ENCODE measurements around the gene SPACA6.
"Not testable (repeated sequence)": the region's sequence is repeated elsewhere in the genome, so short reads cannot be mapped to it uniquely, and the experiment has no call there.

The SPACA6 gene

DNA sequence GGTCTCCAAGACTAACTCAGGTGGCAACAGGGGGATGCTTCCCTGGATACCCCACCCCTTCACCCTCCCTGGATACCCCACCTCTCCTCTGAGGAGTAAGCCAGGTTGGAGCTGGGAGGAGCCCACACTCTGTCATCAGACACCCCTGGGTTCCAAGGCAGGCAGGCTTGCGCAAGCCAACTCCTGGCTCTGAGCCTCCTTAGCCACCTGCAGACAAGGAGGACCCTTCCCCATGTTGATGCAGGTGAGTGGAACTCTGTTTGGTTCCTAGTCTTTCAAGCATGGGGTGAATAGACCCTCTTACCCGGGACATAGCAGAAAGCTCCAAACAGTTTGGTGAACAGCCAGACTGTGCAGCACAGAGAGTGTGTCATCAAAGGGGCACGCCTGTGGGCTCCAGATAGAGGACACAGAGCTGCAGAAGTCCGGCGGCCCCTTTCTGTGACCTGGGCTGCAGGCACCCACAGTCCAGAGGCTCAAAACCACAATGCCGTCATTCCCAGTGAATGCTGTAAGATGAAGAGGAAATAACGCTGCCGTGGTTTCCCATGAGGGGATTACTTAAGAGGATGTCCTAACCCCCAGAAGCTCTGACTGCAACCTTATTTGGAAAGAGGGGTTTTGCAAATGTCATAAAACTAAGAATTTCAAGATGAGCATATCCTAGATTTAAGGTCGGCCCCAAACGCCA, 42.8 kb downstream of the SPACA6 start:
- no peak overlapping the region for H3K27ac ChIP-seq (ENCODE audit: low read length)
- no peaks in the 10 kb centered on the region for H3K9me3 ChIP-seq (ENCODE audit: control insufficient read depth, insufficient read depth, low read length)
- DNase-seq (ENCODE audit: low read depth, low spot score): no peak
- H3K4me3 ChIP-seq (ENCODE audit: low read length): no peak overlapping the region
- no peaks in the 10 kb centered on the region for H3K36me3 ChIP-seq (ENCODE audit: control insufficient read depth, insufficient read depth, low read length)
- H3K27me3 ChIP-seq (ENCODE audit: control insufficient read depth, insufficient read depth, low read length): no peaks in the 10 kb centered on the region; the same call in 1 of the 2 replicates
- H3K4me1 ChIP-seq (ENCODE audit: control insufficient read depth, insufficient read depth, low read length): no peaks in the 10 kb centered on the region; the same call in 1 of the 2 replicates
- no CpG with 5 or more reads among the region's 10 CpGs for WGBS (ENCODE audit: insufficient coverage, insufficient read length)

GRCh38 chr19:51737389-51737788, 44.3 kb downstream of the SPACA6 start:
- H3K27me3 ChIP-seq (ENCODE audit: control insufficient read depth, insufficient read depth, low read length): no peaks in the 10 kb centered on the region; the same call in 1 of the 2 replicates
- H3K4me3 ChIP-seq (ENCODE audit: low read length): no peak overlapping the region
- WGBS (ENCODE audit: insufficient coverage, insufficient read length): no CpG with 5 or more reads among the region's 3 CpGs
- no peak overlapping the region for H3K27ac ChIP-seq (ENCODE audit: low read length)
- H3K9me3 ChIP-seq (ENCODE audit: control insufficient read depth, insufficient read depth, low read length): no peaks in the 10 kb centered on the region
- DNase-seq (ENCODE audit: low read depth, low spot score): no peak
- H3K4me1 ChIP-seq (ENCODE audit: control insufficient read depth, insufficient read depth, low read length): no peaks in the 10 kb centered on the region; the same call in 1 of the 2 replicates
- no peaks in the 10 kb centered on the region for H3K36me3 ChIP-seq (ENCODE audit: control insufficient read depth, insufficient read depth, low read length)

- H3K4me1 ChIP-seq (ENCODE audit: control insufficient read depth, insufficient read depth, low read length): no peaks in the 10 kb centered on the region
- H3K9me3 ChIP-seq (ENCODE audit: control insufficient read depth, insufficient read depth, low read length): no peaks in the 10 kb centered on the region
- no peak overlapping the region for H3K27ac ChIP-seq (ENCODE audit: low read length)
- WGBS (ENCODE audit: insufficient coverage, insufficient read length): no CpG with 5 or more reads among the region's 2 CpGs
- no peak overlapping the region for H3K4me3 ChIP-seq (ENCODE audit: low read length)
- H3K27me3 ChIP-seq (ENCODE audit: control insufficient read depth, insufficient read depth, low read length): no peaks in the 10 kb centered on the region; the same call in 1 of the 2 replicates
- no peaks in the 10 kb centered on the region for H3K36me3 ChIP-seq (ENCODE audit: control insufficient read depth, insufficient read depth, low read length)
- no peak for DNase-seq (ENCODE audit: low read depth, low spot score)
Measured at GRCh38 chr19:51737924-51738323, 44.8 kb downstream of the SPACA6 start.

- not testable (repeated sequence) for DNase-seq (ENCODE audit: low read depth, low spot score); H3K27me3 ChIP-seq (ENCODE audit: control insufficient read depth, insufficient read depth, low read length); H3K36me3 ChIP-seq (ENCODE audit: control insufficient read depth, insufficient read depth, low read length); H3K4me3 ChIP-seq (ENCODE audit: low read length); H3K27ac ChIP-seq (ENCODE audit: low read length); H3K4me1 ChIP-seq (ENCODE audit: control insufficient read depth, insufficient read depth, low read length); H3K9me3 ChIP-seq (ENCODE audit: control insufficient read depth, insufficient read depth, low read length)
- WGBS (ENCODE audit: insufficient coverage, insufficient read length): no CpG with 5 or more reads among the region's 10 CpGs
Measured at GRCh38 chr19:51738523-51738922, 45.4 kb downstream of the SPACA6 start.

- no peaks in the 10 kb centered on the region for H3K4me1 ChIP-seq (ENCODE audit: control insufficient read depth, insufficient read depth, low read length)
- H3K4me3 ChIP-seq (ENCODE audit: low read length): no peak overlapping the region
- WGBS (ENCODE audit: insufficient coverage, insufficient read length): no CpG with 5 or more reads among the region's 13 CpGs
- no peak overlapping the region for H3K27ac ChIP-seq (ENCODE audit: low read length)
- DNase-seq (ENCODE audit: low read depth, low spot score): no peak
- H3K36me3 ChIP-seq (ENCODE audit: control insufficient read depth, insufficient read depth, low read length): no peaks in the 10 kb centered on the region
- H3K27me3 ChIP-seq (ENCODE audit: control insufficient read depth, insufficient read depth, low read length): no peaks in the 10 kb centered on the region; the same call in 1 of the 2 replicates
- H3K9me3 ChIP-seq (ENCODE audit: control insufficient read depth, insufficient read depth, low read length): no peaks in the 10 kb centered on the region
Measured at GRCh38 chr19:51739466-51740213, 46.5 kb downstream of the SPACA6 start.

DNA sequence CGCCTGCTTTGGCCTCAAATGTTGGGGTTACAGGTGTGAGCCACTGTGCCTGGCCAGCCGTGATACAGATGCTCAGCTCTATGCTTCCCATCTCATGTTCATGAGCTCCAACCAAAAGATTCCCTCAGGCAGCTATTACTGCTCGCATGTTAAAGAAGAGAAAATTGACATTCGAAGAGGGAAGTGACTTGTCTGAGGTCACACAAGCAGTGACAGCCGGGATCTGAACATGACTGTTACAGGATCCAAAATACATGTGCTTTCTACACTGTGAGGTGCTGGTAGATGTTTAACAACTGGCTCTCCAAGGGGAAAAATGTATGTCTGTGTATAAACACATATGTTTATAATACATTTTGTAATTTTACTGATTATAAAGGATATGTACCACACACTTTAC, 47.2 kb downstream of the SPACA6 start:
- H3K9me3 ChIP-seq (ENCODE audit: control insufficient read depth, insufficient read depth, low read length): no peaks in the 10 kb centered on the region
- WGBS (ENCODE audit: insufficient coverage, insufficient read length): no CpG with 5 or more reads among the region's 5 CpGs
- no peak overlapping the region for H3K4me3 ChIP-seq (ENCODE audit: low read length)
- H3K36me3 ChIP-seq (ENCODE audit: control insufficient read depth, insufficient read depth, low read length): no peaks in the 10 kb centered on the region
- H3K27ac ChIP-seq (ENCODE audit: low read length): no peak overlapping the region
- H3K4me1 ChIP-seq (ENCODE audit: control insufficient read depth, insufficient read depth, low read length): no peaks in the 10 kb centered on the region
- no peaks in the 10 kb centered on the region; the same call in 1 of the 2 replicates for H3K27me3 ChIP-seq (ENCODE audit: control insufficient read depth, insufficient read depth, low read length)
- no peak for DNase-seq (ENCODE audit: low read depth, low spot score)

- H3K36me3 ChIP-seq (ENCODE audit: control insufficient read depth, insufficient read depth, low read length): no peaks in the 10 kb centered on the region
- no peak for DNase-seq (ENCODE audit: low read depth, low spot score)
- no CpG with 5 or more reads among the region's 6 CpGs for WGBS (ENCODE audit: insufficient coverage, insufficient read length)
- no peaks in the 10 kb centered on the region for H3K9me3 ChIP-seq (ENCODE audit: control insufficient read depth, insufficient read depth, low read length)
- no peaks in the 10 kb centered on the region for H3K27me3 ChIP-seq (ENCODE audit: control insufficient read depth, insufficient read depth, low read length)
- no peak overlapping the region for H3K4me3 ChIP-seq (ENCODE audit: low read length)
- H3K27ac ChIP-seq (ENCODE audit: low read length): no peak overlapping the region
- no peaks in the 10 kb centered on the region for H3K4me1 ChIP-seq (ENCODE audit: control insufficient read depth, insufficient read depth, low read length)
Measured at GRCh38 chr19:51742789-51743188, 49.7 kb downstream of the SPACA6 start.

DNA sequence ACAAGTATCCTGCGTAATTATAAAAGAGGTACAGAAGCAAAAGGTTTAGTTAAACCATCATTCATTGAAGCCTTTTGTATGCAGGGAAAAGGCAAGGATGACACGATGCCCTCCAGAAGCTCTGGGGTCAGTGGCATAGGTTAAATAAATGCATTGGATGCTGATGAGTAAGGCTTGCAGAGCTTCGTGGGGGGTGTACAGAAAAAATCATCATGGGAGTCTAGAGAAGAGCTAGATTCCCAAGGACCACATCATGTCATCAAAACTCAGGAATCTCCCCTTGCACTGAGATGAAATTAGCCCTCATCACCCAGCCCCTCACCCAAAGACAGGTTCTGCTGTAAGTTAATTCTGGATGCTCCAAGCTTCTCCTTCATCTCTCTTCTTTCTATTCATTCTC, 50.3 kb downstream of the SPACA6 start:
- no CpG with 5 or more reads among the region's 3 CpGs for WGBS (ENCODE audit: insufficient coverage, insufficient read length)
- H3K4me1 ChIP-seq (ENCODE audit: control insufficient read depth, insufficient read depth, low read length): no peaks in the 10 kb centered on the region
- no peak overlapping the region for H3K4me3 ChIP-seq (ENCODE audit: low read length)
- no peaks in the 10 kb centered on the region for H3K9me3 ChIP-seq (ENCODE audit: control insufficient read depth, insufficient read depth, low read length)
- no peaks in the 10 kb centered on the region for H3K27me3 ChIP-seq (ENCODE audit: control insufficient read depth, insufficient read depth, low read length)
- H3K36me3 ChIP-seq (ENCODE audit: control insufficient read depth, insufficient read depth, low read length): no peaks in the 10 kb centered on the region
- H3K27ac ChIP-seq (ENCODE audit: low read length): no peak overlapping the region
- no peak for DNase-seq (ENCODE audit: low read depth, low spot score)

DNA sequence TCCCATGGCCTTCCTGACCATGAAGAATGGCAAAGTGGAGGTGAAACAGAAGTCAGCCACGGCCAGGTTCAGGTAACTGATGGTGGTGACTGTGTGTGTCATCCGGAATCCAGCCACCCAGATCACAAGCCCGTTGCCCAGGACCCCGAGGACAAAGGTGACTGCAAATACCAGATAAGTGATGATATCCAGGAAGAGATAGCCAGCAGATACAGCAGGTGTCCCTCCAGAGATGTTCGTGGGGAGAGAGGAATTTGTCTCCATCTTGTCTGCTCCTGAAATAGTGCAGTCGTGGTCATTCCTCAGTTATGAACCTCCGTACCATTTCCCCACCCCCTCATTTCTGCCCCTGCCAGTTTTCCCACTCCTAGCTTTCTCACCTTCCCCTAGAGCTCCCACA, 53.6 kb downstream of the SPACA6 start:
- Histone ChIP-seq H3K27ac (ENCODE audit: low read length) (no peak overlapping the region), H3K27me3 (ENCODE audit: control insufficient read depth, insufficient read depth, low read length) (no peaks in the 10 kb centered on the region), H3K4me1 (ENCODE audit: control insufficient read depth, insufficient read depth, low read length) (no peaks in the 10 kb centered on the region), H3K36me3 (ENCODE audit: control insufficient read depth, insufficient read depth, low read length) (no peaks in the 10 kb centered on the region), H3K9me3 (ENCODE audit: control insufficient read depth, insufficient read depth, low read length) (no peaks in the 10 kb centered on the region), H3K4me3 (ENCODE audit: low read length) (no peak overlapping the region)
- whole genome bisulfite sequencing (ENCODE audit: insufficient coverage, insufficient read length): no CpG with 5 or more reads among the region's 7 CpGs
- no peak for DNase-seq (ENCODE audit: low read depth, low spot score)

- DNase-seq (ENCODE audit: low read depth, low spot score): no peak
- Histone ChIP-seq H3K27me3 (ENCODE audit: control insufficient read depth, insufficient read depth, low read length) (no peaks in the 10 kb centered on the region), H3K9me3 (ENCODE audit: control insufficient read depth, insufficient read depth, low read length) (no peaks in the 10 kb centered on the region), H3K27ac (ENCODE audit: low read length) (no peak overlapping the region), H3K4me1 (ENCODE audit: control insufficient read depth, insufficient read depth, low read length) (no peaks in the 10 kb centered on the region), H3K4me3 (ENCODE audit: low read length) (no peak overlapping the region), H3K36me3 (ENCODE audit: control insufficient read depth, insufficient read depth, low read length) (no peaks in the 10 kb centered on the region)
- WGBS (ENCODE audit: insufficient coverage, insufficient read length): no CpG with 5 or more reads among the region's 4 CpGs
Measured at GRCh38 chr19:51749979-51750378, 56.8 kb downstream of the SPACA6 start.
